ENCODE data around the gene ZNF354B. TPM values are rescaled to one million over a fixed set of nuclear protein-coding genes. Genes with fewer than 3 reads are reported as not detected.
A peak's percentile ranks its signal among the peaks of the same experiment; 100 is the strongest.

ZNF354B gene
- total RNA-seq, result 10 to 100 TPM; 13.3 to 15.5 TPM
- 10 to 100 TPM; 23.1 to 32.9 (median 27.5) TPM for polyA plus RNA-seq (ENCODE audit: insufficient read length in 6 of 6)
- long read RNA-seq, donor 1, transcript ZNF354B-201 (5 exons, 2,802 nt), result major isoform, 8 of 17 reads
- long read RNA-seq, donor 1, partial matches to known transcripts, result 7 of 17 reads
- long read RNA-seq, donor 1, other reads (novel, unspliced or antisense), result 0 of 17 reads
- long read RNA-seq, donor 2, transcript ZNF354B-201 (5 exons, 2,802 nt), result major isoform, 5 of 31 reads
- long read RNA-seq, donor 2, transcript ZNF354B-202 (4 exons, 763 nt), result major isoform, 5 of 31 reads
- long read RNA-seq, donor 2, partial matches to known transcripts, result 21 of 31 reads
- long read RNA-seq, donor 2, other reads (novel, unspliced or antisense), result 0 of 31 reads
- long read RNA-seq, donor 3, partial matches to known transcripts, result 0 of 3 reads
- long read RNA-seq, donor 3, other reads (novel, unspliced or antisense), result 0 of 3 reads
- long read RNA-seq, donor 4, partial matches to known transcripts, result 0 of 3 reads
- long read RNA-seq, donor 4, other reads (novel, unspliced or antisense), result 0 of 3 reads
- long read RNA-seq, donor 5, partial matches to known transcripts, result 0 of 2 reads
- long read RNA-seq, donor 5, other reads (novel, unspliced or antisense), result 0 of 2 reads
- long read RNA-seq, donor 6, partial matches to known transcripts, result 0 of 6 reads
- long read RNA-seq, donor 6, other reads (novel, unspliced or antisense), result 0 of 6 reads
- long read RNA-seq, donor 7, result 0 reads
- long read RNA-seq, donor 8, partial matches to known transcripts, result 0 of 4 reads
- long read RNA-seq, donor 8, other reads (novel, unspliced or antisense), result 0 of 4 reads
- long read RNA-seq, donor 9, result 0 reads
- long read RNA-seq, donor 10, partial matches to known transcripts, result 0 of 5 reads
- long read RNA-seq, donor 10, other reads (novel, unspliced or antisense), result 1 of 5 reads
- long read RNA-seq, donor 11, partial matches to known transcripts, result 0 of 4 reads
- long read RNA-seq, donor 11, other reads (novel, unspliced or antisense), result 0 of 4 reads
- long read RNA-seq, donor 12, partial matches to known transcripts, result 0 of 5 reads
- long read RNA-seq, donor 12, other reads (novel, unspliced or antisense), result 0 of 5 reads

DNA sequence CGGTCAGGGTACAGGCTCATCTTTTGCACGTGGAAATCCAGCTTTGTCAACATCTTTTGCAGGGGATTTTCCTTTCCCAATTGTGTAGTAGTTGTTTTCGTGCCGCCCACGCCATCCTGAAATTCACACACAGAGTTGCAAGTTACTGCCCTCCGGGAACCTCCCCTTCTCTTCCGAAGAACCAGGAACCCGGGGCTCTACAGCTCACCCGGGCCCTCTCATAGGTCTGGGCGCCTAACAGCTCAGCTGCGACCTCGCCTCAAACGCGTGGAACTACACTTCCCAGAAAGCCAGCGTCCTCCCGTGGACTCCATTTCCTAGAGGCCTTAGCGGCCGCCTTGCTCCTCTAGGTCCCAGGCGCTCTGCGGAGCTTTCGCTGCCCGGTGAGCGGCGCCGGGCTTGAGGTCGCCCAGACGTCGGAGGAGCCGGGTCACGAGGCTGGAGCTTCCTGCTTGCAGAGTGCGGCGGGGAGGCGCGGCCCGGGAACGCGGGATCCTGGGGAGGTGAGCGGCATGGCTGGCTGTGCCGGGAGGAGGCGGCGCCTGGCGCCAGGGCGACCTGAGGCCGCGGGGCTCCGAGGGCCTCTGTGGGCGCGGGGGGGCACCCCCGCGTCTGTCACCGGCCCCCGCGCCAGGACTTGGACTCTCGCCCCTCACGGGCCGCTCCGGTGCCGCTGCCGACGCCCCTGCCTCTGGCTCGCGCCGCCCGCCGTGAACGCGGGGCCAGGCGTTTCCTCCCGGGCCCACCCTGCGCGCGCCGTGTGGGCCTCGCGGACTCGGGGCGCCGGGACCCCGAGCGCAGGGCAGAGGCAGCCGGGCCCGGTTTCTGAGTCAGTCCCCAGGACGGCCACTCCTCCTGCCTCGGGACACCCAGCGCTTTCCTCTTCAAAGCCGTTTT lies at the start of gene ZNF354B:
TSS of gene ZNF354B (plus strand) at position 329 of the 897 bp plus-strand sequence. CDS start 1,095 bp downstream, outside the sequence.
- intact Hi-C loops (cut with DNase I), result loop anchor here in 1 of 2 donors (10.0 kb wide), 1 partner anchor 125 kb away; the partner anchor contains the start of gene ZNF354A
- ATAC-seq, result peak; percentile 99
- Histone ChIP-seq H3K9me3 (no peaks in the 10 kb centered on the region), H3K4me3 (peak within 1 kb of the TSS; percentile 67 to 84), H3K4me1 (peaks cover 0 to 20% of the 10 kb centered on the region in 2 donors), H3K36me3 (peaks cover 0 to 28% of the 10 kb centered on the region in 2 donors), H3K27me3 (no peaks in the 10 kb centered on the region), H3K27ac (peak within 1 kb of the TSS; percentile 80 to 83)
- DNase-seq, result peak; percentile 84 to 96 (median 93)
- TF ChIP-seq, protein P1, sequence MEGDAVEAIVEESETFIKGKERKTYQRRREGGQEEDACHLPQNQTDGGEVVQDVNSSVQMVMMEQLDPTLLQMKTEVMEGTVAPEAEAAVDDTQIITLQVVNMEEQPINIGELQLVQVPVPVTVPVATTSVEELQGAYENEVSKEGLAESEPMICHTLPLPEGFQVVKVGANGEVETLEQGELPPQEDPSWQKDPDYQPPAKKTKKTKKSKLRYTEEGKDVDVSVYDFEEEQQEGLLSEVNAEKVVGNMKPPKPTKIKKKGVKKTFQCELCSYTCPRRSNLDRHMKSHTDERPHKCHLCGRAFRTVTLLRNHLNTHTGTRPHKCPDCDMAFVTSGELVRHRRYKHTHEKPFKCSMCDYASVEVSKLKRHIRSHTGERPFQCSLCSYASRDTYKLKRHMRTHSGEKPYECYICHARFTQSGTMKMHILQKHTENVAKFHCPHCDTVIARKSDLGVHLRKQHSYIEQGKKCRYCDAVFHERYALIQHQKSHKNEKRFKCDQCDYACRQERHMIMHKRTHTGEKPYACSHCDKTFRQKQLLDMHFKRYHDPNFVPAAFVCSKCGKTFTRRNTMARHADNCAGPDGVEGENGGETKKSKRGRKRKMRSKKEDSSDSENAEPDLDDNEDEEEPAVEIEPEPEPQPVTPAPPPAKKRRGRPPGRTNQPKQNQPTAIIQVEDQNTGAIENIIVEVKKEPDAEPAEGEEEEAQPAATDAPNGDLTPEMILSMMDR (IDR thresholded peaks at IDR 0.05), result no peak

DNA sequence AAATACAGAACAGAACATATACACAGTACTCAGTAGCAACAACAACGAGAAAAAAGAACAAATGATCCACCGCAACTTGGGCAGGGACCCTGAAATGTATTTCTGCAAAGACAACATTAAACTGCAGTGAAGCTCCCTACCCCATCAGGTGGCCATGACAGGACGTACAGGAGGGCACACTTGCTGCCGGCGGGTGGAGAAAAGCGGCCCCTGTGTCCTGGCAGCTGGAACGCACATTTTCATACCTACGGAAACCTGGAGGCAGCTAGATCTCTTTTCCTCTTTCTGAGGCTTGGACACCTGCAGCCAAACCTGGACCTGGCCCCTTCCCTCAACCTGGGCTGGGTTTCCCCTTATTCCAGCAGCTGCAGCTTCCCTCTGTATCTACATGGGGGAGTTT lies 42.2 kb upstream of the ZNF354B start:
- no peaks in the 10 kb centered on the region for H3K9me3 ChIP-seq
- H3K27ac ChIP-seq, result no peak overlapping the region
- DNase-seq (no peak), ATAC-seq (no peak)
- intact Hi-C loops (cut with DNase I), result no loop called here
- no peaks in the 10 kb centered on the region for H3K4me1 ChIP-seq
- H3K27me3 ChIP-seq, result peaks cover 0 to 6% of the 10 kb centered on the region in 2 donors
- H3K4me3 ChIP-seq, result no peak overlapping the region
- TF ChIP-seq, protein P1 (IDR thresholded peaks at IDR 0.05), result no peak
- no peaks in the 10 kb centered on the region for H3K36me3 ChIP-seq

DNA sequence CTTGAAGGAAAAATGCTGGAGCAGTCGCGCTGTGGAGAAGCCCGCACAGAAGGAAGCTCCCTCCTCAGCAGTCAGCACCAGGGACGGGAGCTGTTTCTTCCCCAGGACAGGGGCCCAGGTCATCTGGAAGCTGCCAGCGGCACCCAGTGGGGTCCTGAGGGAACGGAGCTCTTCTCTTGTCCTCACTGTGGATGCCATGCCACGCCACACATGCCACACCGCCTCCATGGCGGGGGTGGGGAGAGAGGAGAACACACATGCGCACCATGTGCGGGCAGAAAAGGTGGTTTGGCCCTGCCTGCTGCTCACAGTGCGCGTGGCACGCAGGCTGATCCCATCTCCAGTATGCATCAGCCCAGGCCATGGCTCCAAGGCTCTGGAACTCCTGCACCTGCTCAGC lies 41.7 kb upstream of the ZNF354B start:
- H3K27me3 ChIP-seq, result peaks cover 0 to 6% of the 10 kb centered on the region in 2 donors
- no peak overlapping the region for H3K27ac ChIP-seq
- H3K4me1 ChIP-seq, result no peaks in the 10 kb centered on the region
- H3K36me3 ChIP-seq, result no peaks in the 10 kb centered on the region
- H3K9me3 ChIP-seq, result no peaks in the 10 kb centered on the region
- DNase-seq, result no peak
- intact Hi-C loops (cut with DNase I), result no loop called here
- TF ChIP-seq, protein P1 (IDR thresholded peaks at IDR 0.05), result no peak
- no peak overlapping the region for H3K4me3 ChIP-seq
- ATAC-seq, result no peak

DNA sequence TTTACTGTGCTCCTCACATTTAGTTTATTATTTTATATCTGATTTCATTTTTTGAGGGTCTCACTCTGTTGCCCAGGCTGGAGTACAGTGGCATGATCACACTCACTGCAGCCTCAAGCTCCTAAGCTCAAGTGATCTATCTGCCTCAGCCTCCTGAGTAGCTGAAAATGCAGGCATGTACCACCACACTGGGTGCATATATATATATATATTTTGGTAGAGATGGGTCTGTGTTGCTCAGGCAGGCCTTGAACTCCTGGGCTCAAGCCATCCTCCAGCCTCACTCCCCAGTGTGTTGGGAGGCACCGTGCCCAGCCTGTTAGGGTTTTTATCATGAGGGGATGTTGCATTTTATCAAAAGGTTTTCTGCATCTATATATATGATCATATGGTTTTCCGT lies 39.8 kb upstream of the ZNF354B start:
- H3K9me3 ChIP-seq, result no peaks in the 10 kb centered on the region
- no peaks in the 10 kb centered on the region for H3K36me3 ChIP-seq
- intact Hi-C loops (cut with DNase I), result no loop called here
- DNase-seq, result no peak
- no peak overlapping the region for H3K27ac ChIP-seq
- H3K4me1 ChIP-seq, result no peaks in the 10 kb centered on the region
- no peak for ATAC-seq
- H3K4me3 ChIP-seq, result no peak overlapping the region
- TF ChIP-seq, protein P1 (IDR thresholded peaks at IDR 0.05), result no peak
- H3K27me3 ChIP-seq, result peaks cover 0 to 6% of the 10 kb centered on the region in 2 donors

All from left lung (tissue), 14 donors.